ENCODE results near the gene OR1N1. TPM values are rescaled to one million over a fixed set of nuclear protein-coding genes. Genes with fewer than 3 reads are reported as not detected.

Gene OR1N1
- total RNA-seq, 1 experiment from 2014 or later, result not detected

- Mint-ChIP-seq H3K27ac (no peak overlapping the region), H3K27me3 (ENCODE audit: low read depth) (no peaks in the 10 kb centered on the region; the same call in none of the 2 replicates), H3K36me3 (ENCODE audit: insufficient read depth in 1 of 3, low read depth in 3 of 3) (peaks cover 0 to 35% (median 5%) of the 10 kb centered on the region in 3 experiments; a peak in 5 of 7 replicates), H3K4me1 (no peaks in the 10 kb centered on the region), H3K4me3 (no peak overlapping the region), H3K9me3 (peaks cover 84 to 90% of the 10 kb centered on the region in 2 experiments)
- no peak for TF ChIP-seq CTCF (conservative IDR thresholded peaks at IDR 0.05)
- Histone ChIP-seq H3K23ac (ENCODE audit: insufficient read length, low read depth, low read length) (no peak overlapping the region), H2BK20ac (ENCODE audit: low read depth, low read length, poor library complexity, severe bottlenecking) (no peak overlapping the region), H3K9ac (ENCODE audit: extremely low read depth, insufficient read length, low read length) (no peak overlapping the region), H3K27ac (ENCODE audit: insufficient read length, low read depth, low read length) (no peak overlapping the region), H3K27me3 (ENCODE audit: insufficient read depth, low read length) (no peaks in the 10 kb centered on the region), H3K56ac (ENCODE audit: insufficient read length, low read depth, low read length) (no peak overlapping the region), H2BK12ac (ENCODE audit: insufficient read length, low read depth, low read length) (no peak overlapping the region), H3K23me2 (ENCODE audit: insufficient read length, low read depth, low read length, poor library complexity, severe bottlenecking) (no peaks in the 10 kb centered on the region), H3K79me1 (ENCODE audit: insufficient read depth, low read depth, low read length, poor library complexity, severe bottlenecking) (no peaks in the 10 kb centered on the region), H3K79me2 (ENCODE audit: insufficient read depth, low read length) (no peaks in the 10 kb centered on the region), H2BK120ac (ENCODE audit: low read depth, low read length, poor library complexity, severe bottlenecking) (no peak overlapping the region), H4K20me1 (ENCODE audit: control insufficient read depth, insufficient read depth, insufficient read length) (no peaks in the 10 kb centered on the region), H3K9me3 (ENCODE audit: control insufficient read depth, low read depth, low read length) (peaks cover 40% of the 10 kb centered on the region), H3K14ac (ENCODE audit: insufficient read depth, low read length) (no peak overlapping the region), H2BK5ac (ENCODE audit: insufficient read length, low read length) (no peak overlapping the region), H2AFZ (ENCODE audit: low read length) (no peak overlapping the region), H3K18ac (ENCODE audit: insufficient read length, low read depth, low read length) (no peak overlapping the region), H3K4me2 (ENCODE audit: insufficient read depth, insufficient read length, low read length) (no peak overlapping the region), H2BK15ac (ENCODE audit: low read depth, low read length) (no peak overlapping the region), H4K91ac (ENCODE audit: insufficient read length, low read depth, low read length) (no peak overlapping the region), H2AK5ac (ENCODE audit: insufficient read length, low read length) (no peak overlapping the region), H3K4me1 (ENCODE audit: insufficient read depth, low read length) (no peaks in the 10 kb centered on the region), H4K8ac (replicated peaks; ENCODE audit: insufficient read length, low read depth, low read length) (no peak overlapping the region), H3K4ac (ENCODE audit: low read depth, low read length) (no peak overlapping the region), H4K5ac (ENCODE audit: insufficient read length, low read depth, low read length) (no peak overlapping the region), H3T11ph (ENCODE audit: low read length) (no peak overlapping the region)
- no peak for DNase-seq
- WGBS (ENCODE audit: extremely low coverage, insufficient read length, low lambda C conversion rate), result no CpG with 5 or more reads among the region's 5 CpGs
Observed at GRCh38 chr9:122551371-122551770, 24.3 kb upstream of the OR1N1 start.

Data from H9 (cell line).